NCI-H526 treated with DMSO at 0.1 percent for 48 hours (cell line): ENCODE results near the gene GABARAP.

Experiments
- DNase-seq: peaks from one replicate; lab custom pipeline; 2025; lab: John Stamatoyannopoulos, UW

Gene GABARAP

DNA sequence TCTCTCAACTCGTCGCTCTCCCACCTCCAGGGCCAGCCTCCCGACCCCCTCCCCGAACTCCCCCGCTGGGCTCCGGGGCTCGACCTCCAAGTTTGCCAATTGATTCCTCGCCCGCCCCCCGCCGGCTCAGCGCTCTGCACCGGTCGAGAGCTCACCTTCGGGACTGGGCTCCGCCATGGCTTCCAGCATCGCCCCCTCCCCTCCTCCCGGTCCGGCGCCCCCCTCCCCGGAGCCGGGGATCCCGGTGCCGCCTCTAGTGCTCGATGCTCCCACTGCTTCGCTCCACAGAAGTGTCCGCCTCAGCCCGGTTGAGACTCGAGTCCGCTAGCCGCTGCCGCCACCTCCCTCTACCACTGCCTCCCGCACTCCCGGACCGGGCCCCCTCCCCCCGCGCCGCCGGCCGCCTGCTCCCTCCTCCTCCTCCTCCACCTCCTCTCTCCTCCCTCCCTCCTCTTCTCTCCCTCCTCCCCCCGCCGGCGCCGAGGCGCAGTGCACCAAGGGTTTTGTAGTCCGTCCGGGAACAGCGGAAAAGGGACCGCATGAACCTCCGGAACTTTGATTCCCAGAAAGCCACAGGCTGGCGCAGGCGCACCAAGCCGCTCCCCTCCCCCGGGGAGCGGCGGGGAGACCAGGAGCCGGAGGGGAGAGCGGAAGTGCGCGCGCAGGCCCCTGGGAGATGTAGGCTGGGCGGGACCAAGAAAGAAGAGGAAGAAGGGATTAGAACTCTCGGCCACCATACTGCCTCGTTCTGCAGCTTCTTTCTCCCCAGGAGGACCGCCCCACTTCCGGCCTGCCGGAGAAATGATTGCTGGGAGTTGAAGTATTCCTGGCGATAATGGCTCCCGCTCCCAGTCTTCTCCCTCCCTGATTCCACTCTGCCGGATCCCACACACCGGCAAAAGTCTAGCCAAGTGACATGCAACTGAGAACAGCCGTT, 2.9 kb downstream of the GABARAP start, which contains the start of gene PHF23:
Gene PHF23 (minus strand): TSS at position 367 of the 937 bp plus-strand sequence. CDS start 178 bp downstream, at position 189.
- peak; percentile 94 for DNase-seq

DNA sequence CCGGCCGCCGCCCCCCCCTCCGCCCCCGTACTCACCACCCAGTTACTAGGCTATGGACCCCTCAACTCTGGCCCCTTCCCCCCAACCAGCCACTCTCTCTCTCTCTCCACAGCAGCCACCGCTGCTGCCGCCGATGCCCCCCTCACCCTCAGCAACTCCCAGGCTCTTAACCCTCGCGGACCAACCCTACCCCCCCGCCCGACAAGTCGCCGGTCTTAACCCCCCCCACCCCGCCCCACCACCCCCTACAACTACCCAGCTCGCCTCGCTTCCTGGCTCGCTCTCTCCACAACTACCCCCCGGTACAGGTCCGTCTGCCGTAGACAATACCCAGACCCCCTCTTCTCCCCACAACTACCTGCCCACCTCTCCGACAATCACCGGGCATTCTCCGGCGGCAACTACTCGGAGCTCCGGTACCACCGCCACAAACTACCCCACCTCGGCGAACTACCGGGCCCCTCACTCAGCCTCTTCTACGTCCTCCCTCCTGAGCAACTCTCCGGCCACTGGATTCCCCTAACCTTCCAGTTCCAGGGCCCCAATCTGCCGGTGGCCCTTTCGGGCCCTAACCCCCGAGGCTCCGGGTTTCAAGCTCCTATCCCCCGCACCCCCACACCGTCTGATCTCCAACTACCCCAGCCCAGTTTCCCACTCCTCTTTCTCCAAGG, 3.7 kb downstream of the GABARAP start:
- DNase-seq: no peak

DNA sequence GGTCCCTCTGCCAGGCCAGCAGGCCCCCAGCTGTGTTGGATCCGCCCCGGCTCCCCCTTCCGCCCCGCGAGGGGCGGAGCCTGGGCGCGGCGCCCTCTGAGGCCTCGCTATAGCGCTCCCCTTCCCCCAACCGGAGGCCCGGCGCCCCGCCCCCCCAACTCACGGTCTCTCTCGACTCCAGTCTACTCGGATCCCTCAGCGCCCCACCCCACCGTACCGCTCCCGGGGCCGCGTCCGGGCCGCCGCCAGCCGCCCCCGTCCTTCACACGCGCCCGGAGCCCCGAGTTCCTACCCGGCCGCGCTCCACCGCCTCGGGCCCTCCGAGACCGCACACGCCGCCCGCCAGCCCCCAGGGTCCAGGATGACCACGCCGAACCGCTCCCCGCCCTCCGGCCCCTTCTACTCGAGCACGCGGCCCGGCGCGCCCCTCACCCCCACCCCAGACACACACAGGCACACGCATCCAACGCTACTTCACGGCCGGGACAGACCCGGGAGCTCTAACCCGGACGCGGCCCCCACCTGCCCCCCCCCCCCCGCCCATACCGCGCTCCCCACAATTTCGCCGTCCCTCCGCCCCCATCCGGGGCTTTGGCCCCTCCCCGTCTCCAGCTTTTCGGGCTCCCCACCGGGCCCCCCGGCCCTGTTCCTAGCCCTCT, 4.4 kb downstream of the GABARAP start:
- DNase-seq: peak; percentile 9

DNA sequence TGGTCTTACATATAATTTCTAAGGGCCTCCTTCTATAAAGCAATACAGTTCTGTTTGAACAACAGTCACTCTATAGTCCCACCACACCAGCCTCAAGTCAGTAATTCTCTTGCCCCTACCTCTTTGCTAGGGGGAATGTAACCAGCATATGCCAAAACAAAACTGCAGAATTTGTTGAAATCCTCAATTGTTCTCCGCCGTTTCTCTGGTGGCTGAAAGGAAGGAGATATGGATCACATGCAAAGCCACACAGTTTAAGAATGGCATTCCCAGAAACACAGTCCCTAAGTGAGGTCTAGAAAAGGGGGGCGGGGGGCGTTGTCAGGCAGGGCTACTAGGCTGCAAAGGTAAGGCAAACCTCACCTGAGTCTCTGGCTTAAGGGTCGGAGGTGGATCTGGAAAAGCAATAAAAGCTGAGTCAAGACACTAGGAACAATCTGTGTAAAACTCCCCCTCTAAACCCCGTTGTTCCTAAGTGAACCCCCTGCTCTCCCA, 4.9 kb downstream of the GABARAP start:
- no peak for DNase-seq

DNA sequence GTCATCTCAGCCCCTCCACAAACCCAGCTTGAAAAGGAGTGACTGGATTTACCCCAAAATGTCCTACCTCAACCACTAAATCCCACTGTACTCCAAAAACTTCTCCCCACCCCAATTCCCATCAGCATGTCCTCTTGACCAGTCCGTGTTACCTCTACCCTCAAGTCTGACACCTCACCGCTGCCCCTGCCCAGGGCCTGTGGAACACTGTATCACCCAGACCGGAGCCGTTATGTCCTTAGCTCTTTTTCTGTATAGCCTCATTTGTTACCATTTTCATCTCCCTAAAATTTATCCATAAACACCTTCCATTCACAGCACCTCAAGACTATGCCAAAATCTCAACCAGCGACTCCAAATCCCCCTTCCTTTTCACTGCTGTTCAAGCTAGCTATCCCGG, 5.4 kb downstream of the GABARAP start:
- no peak for DNase-seq

DNA sequence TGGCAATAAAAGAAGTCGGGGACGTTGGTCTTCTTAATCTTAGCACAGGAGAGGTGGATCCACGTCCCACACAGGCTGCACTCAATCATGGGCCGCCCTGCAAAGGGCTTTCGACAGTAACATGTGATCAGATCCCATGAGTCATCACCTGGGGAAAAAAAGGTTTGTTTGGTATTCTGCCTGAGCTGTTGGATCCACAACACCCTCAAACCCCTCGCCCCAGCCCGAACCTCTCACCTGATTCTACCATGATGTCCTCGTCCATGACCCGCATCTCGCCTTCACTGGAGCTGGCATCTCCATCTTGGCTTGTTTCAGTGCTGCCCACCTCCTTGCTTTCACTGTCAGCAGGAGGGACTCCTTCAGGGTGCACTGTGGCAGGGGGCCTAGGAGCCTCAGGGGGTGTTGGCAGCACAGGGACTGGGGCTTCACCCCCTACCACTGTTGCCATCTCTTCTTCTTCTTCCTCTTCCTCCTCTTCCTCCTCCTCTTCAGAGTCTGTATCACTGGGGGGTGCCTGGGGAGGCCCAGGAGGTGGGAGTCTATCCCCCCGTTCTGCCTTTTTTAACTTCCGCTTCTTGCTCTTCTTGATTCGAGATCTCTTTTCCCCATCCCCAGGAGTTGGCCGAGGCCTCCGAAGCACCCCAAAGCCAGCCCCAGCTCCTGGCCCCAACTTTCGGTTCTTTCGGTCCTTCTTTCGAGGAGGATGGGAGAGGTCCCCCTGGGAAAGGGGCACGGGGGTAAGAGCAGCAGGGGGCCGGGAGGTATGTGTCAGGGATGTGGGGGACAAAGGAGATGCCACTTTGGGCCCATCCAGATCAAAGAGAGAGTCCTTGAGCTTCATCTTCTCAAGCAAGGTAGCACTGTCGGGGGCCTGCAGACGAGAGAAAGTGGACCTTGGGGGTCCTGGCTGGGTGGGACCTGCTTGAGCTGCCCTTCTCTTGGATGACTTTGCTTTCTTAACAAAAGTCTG, 6.3 kb downstream of the GABARAP start:
- DNase-seq: no peak

DNA sequence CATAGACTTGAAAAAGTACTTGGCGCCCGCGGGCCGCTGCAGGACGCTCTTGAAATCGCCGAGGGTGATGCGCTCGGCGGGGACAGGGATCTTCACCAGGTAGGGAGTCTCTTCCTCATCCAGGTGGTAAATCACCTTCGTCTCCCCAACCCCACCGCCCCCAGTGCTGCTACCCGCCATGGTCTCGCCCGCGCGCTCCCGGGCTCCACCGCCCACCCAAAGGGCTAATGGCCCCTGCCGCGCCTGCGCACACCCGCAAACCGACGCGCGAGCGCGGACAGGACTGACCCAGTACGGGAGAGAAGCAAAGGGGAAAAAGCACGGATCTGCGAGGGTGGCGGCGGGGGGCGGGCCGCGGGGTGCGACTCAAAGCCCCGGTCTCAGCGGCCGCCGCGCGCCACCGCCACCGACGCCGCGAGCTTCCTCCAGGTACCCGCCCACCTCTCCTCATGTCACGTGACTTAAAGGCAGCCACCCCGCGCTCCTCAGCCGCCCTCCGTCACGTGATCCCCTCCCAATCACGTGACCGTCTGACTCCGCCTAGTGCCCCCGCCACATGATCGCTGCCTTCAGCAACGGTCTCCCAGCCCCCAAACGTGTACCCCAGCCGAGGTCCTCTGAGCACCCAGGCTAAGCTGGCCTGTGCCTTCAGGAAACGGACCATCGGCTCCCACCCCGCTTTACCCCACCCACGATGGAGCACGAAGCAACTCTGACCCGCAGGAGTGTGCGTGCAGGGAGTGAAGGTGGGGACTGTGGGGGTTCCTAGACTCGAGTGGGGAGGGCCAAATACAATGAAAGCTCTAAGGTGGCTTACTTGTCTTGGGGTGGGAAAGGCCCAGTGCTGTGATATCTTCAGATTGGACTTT, 7.9 kb downstream of the GABARAP start, which contains the start of gene DVL2:
Gene DVL2 (minus strand): TSS at position 435 of the 869 bp plus-strand sequence. CDS start 255 bp downstream, at position 180.
- DNase-seq: peak; percentile 76

DNA sequence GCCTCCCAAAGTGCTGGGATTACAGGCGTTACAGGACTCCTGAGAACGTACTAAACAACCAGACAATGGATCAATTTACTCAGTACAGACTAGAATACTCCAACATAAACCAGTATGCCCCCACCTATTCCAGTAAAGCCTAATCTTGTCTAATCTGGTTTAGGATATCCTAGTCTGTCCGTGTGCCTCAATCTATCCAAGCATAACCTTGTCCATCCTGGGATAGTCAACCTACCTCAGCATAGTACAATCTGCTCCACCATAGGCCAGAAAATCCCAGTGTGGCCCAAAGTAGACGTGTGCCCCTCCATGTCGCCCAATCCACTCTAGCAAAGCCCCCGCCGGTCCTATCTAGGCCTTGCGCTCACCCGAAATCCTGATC, 8.6 kb downstream of the GABARAP start:
- peak; percentile 9 for DNase-seq

DNA sequence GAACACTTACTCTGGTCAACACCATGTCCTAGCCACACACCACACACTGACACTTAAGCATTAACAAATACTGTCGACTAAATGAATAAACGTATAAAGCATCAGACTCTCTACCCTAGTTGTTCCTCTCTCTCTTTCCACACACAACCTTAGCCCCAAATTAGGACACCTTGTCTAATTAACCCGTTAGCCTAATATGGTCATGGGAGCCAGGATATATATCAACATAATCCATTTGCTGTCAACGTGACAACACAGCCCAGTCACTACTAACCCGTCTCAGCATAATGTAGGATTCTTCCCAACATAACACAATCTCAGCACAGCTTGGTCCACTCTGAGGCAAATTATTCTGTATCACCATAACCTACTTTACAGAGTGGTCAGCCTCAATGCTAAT, 10.1 kb downstream of the GABARAP start:
- no peak for DNase-seq

DNA sequence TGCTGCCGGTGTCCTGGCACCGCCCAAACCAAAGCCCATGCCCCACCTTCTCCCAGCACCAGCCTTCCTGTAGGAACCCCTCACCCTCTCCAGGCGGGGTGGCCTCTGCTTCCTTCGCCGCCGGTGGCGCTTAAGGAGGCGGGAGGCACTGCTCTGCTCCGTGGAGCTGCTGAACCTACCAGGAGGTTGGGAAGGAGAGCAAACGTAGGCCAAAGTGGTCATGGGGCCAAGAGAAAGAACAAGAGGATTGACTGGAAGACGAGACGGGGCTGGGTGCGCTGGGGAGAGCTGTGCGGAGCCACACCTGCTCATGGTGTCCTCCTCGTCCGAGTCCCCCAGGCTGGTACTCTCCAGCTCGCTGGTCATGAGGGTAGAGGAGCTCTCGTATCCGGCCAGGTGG, 12.7 kb downstream of the GABARAP start:
- no peak for DNase-seq

DNA sequence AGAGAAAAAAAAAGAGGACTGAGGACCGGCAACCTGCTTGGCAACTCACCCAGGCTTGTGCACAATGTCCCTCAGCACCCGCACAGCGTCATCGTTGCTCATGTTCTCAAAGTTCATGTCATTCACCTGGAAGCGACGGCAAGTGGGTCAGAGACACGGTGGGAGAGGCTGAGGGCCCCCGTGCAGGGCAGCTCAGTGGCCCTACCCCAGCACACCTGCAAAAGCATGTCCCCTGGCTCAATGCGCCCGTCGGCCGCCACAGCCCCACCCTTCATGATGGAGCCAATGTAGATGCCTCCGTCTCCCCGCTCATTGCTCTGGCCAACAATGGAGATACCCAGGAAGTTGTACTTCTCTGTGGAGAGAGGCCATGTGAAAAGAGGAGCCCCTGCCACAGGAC, 13.3 kb downstream of the GABARAP start:
- DNase-seq: no peak

DNA sequence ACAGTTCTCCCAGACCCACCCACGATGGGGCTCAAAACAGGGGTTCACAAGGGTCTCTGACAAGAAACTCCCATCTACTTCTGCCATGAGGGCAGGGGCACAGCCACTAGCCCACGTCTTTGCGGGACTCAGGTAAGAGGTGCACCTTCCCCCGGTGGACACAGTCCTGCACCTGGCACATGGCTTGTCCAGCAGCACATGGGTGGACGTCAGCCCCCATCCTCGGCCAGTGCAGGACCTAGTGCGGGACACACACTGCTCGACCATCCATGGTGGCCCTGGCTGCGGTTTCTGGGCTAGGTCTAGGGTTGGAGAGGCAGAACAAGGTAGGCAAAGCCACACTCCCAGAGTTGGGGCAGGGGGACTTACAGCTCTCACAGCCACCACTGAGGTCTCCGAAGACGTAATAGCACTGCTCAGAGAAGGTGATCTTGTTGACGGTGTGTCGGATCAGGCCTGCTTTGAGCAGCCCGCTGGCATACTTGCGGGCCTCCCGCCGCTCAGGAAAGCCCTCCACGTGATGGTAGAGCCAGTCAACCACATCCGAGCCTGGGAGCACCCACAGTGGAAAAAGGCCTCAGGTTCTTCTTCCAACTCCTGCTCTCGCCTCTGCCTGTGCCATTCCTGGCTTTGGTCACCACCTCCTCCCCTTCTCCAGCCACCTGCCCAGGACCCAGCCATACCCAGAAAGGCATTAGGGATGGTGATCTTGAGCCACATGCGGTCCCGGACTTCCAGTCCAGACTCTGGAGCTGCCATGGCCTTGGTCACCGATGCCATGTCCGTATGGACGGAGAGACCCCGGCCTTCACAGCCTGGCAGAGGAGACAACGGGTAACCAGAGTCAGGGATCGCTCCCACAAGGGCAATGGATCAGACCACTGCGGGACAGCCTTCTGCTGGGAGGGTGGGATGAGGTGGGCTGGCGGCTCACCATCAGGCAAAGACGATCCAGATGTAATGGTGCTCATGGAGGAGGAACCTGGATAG, 15.2 kb downstream of the GABARAP start:
- DNase-seq: no peak

DNA sequence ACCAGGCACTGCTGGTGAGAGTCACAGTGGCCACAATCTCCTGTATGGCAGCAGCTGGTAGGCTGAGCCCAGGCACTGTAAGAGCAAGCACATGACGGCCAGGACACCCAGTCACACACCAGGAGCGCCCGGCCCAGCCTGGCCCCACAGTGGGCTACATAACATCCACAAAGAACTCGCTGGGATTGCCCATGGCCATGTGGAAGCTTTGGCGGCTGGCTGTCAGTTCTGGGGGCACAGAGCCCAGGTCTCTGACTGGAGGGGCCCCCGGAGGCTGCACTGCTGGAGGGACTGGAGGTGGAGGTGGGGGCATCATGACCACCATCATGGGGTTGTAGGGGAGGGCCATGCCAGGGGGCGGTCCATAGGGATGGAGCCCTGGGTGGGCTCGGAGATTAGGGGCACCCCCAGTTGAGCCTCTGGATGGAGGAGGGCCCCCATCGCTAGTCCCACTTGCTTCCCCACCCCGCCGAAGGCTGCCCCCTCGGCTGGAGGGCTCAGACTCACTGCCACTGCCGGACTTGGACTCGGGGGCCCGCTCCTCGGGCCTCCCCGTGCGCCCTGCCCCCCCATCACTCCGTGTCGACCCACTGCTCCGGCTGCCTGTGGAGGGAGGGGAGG, 16.4 kb downstream of the GABARAP start:
- DNase-seq: no peak

DNA sequence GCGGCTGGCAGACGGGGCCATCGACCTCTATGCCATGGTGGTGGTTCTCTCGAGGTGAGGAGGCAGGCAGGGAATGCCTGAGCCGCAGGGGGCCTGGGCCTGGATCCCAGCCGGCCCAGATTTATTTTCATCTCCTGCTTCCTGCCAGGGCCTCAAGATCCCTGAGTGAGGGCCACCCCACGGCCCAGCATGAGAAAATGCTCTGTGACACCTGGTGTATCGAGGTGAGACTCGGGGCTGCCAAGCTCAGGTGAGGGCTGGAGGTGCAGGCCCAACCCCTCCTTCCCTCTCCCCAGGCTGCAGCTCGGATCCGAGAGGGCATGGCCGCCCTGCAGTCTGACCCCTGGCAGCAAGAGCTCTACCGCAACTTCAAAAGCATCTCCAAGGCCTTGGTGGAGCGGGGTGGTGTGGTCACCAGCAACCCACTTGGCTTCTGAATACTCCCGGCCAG, 17.6 kb downstream of the GABARAP start:
- no peak for DNase-seq

DNA sequence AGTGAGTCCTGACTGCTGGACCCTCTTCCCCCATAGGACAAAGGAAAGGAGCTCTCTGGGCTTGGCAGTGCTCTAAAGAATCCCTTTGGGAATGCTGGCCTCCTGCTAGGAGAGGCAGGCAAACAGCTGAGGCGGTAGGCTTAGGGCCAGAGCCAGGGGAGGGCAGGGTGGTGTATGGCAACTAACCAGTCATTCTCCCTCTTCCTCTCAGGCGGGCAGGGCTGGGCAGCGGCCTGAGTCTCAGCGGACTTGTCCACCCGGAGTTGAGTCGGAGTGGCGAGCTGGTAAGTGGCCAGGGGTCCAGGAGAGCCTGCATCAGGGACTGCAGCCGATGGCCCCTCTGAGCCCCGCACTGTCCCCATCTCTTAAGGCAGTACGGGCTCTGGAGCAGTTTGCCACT, 18.1 kb downstream of the GABARAP start:
- no peak for DNase-seq

DNA sequence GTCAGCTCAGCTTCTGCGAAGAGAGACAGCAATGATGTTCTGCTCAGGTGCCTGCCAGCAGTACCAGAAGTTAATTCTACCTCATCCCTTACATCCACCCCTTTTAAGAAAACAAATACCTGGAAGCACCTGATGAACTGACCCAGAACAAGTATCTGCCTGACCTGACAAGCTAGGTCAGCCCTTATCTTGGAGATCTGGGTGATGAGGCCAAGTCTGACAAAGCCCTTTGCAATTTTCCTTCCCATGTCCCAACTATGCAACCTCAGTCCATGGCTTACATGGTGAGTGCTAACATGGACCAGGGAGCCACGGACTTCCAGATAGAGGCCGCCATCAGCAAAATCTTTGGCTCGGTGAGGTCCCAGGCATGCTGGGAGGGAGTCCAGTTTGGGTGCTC, 18.9 kb downstream of the GABARAP start:
- no peak for DNase-seq

DNA sequence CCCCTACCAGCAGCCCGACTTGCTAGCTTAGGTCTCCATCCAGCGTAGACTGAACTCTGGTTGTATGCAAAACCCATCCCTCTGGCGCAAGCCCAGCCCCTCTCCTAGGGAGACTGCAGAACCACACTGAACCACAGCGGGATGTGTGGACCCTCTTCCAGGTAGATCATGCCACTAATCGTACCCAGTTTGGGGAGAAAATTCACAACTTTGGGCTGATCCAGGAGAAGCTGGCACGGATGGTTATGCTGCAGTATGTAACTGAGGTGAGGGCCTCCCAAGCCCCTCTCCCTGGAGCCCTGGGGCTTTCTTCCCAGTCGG, 19.3 kb downstream of the GABARAP start:
- no peak for DNase-seq
